Sigmoid colon (tissue), 7 donors: Measurements from ENCODE around the gene COG7. TPM values are rescaled to one million over a fixed set of nuclear protein-coding genes. Genes with fewer than 3 reads are reported as not detected.

Source experiments
- DNase-seq: peaks from one replicate; pipeline ENCODE4 v3.0.0-alpha.2; 2019
- H3K27ac ChIP-seq, 4 donors: fragments of 200-600 bp; sonication (generic); one replicate each; pipeline ENCODE4 v1.5.1; 2016 to 2019; ENCODE audit warnings: mild to moderate bottlenecking in 1 of 4
- H3K27me3 ChIP-seq, 3 donors: fragments of 200-600 bp; sonication (generic); one replicate each; pipeline ENCODE4 v1.5.1; 2019; ENCODE audit warnings: mild to moderate bottlenecking in 1 of 3
- H3K36me3 ChIP-seq, 4 donors: fragments of 200-600 bp; sonication (generic); one replicate each; pipeline ENCODE4 v1.5.1; 2016 to 2019
- H3K4me1 ChIP-seq, 4 donors: fragments of 200-600 bp; sonication (generic); one replicate each; pipeline ENCODE4 v1.5.1; 2017 to 2019
- H3K4me3 ChIP-seq, 4 donors: fragments of 200-600 bp; sonication (generic); one replicate each; pipeline ENCODE4 v1.5.1; 2017 to 2019; ENCODE audit warnings: mild to moderate bottlenecking in 2 of 4, moderate library complexity in 1 of 4
- H3K9me3 ChIP-seq, 4 donors: fragments of 200-600 bp in 3 of 4; sonication (generic) in 3 of 4; one replicate each; pipeline versions ENCODE4 v1.5.1 to v1.6.1; 2013 to 2019
- EP300 ChIP-seq, 4 donors: sonication (generic); formaldehyde crosslinking; IDR thresholded peaks; one replicate each; pipeline ENCODE4 v1.6.1; 2017; ENCODE audit warnings: antibody characterized with exemption in 4 of 4
- POLR2A ChIP-seq, 2 donors: fragments of 450-650 bp; IDR thresholded peaks; one replicate each; pipeline ENCODE4 v1.6.1; 2016; ENCODE audit warnings: antibody characterized with exemption in 2 of 2, mild to moderate bottlenecking in 2 of 2, moderate library complexity in 2 of 2
- POLR2AphosphoS5 ChIP-seq, 4 donors: sonication (generic); formaldehyde crosslinking; IDR thresholded peaks; one replicate each; pipeline ENCODE4 v1.6.1; 2017; ENCODE audit warnings: antibody characterized with exemption in 4 of 4
- WGBS, 2 donors: extraction: QIAGEN DNeasy Blood & Tissue Kit; methylation state at CpG; one replicate each; pipeline ENCODE4 v1.1.7; 2013; 5-methylcytosine and 5-hydroxymethylcytosine counted together
- intact Hi-C: fragments of 100-400 bp; cut with DNase I; formaldehyde crosslinking; loops from one replicate; pipeline ENCODE4 v1.15.1; 2023
- polyA plus RNA-seq, 3 donors: library from polyadenylated mRNA; stranded (reverse); fragments of 200-250 nt; gene quantifications; one replicate each; pipeline ENCODE4 v1.2.3, GENCODE V29; 2013
- total RNA-seq, 4 donors: library from RNA; depleted of rRNA; stranded (reverse); fragments of >200 nt; gene quantifications; one replicate each; pipeline ENCODE4 v1.1.0, GENCODE V29; 2016
- TF ChIP-seq, protein P1 (sequence below), 4 experiments: fragments of 450-650 bp in 3 of 4; fragments of 200-600 bp in 1 of 4; IDR thresholded peaks; one replicate each; pipeline ENCODE4 v1.5.1; 2016 to 2019; ENCODE audit warnings: antibody characterized with exemption in 4 of 4, mild to moderate bottlenecking in 3 of 4, moderate library complexity in 2 of 4
- donor health status: healthy with polysubstance abuse.
- donor health status: Bipolar disorder and iron deficiency.
- donor health status: healthy.

Gene COG7
- total and polyA plus RNA-seq, 7 donors, result 12.0 to 26.0 (median 17.4) TPM

DNA sequence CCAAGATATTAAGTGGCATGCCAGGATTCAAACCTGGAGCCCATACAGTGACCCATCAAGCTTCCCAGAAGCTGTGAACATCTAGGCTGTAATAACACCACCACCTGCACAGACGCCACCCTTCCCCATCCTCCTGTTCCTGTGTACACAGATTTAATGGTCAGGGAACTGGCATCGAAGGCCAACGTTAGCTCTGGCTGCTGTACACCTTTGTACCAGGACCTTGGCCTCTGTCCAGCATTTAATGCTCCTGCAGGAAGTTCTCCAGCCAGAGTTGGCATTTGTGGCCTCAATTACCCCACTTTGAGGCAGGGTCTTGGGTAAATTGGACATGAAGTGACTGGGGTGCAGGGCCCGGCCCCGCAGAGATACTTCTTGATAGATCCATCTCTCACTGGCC, 101.6 kb downstream of the COG7 start:
- Histone ChIP-seq H3K36me3 (no peaks in the 10 kb centered on the region), H3K4me3 (no peak overlapping the region), H3K27me3 (no peaks in the 10 kb centered on the region), H3K27ac (no peak overlapping the region), H3K4me1 (no peaks in the 10 kb centered on the region), H3K9me3 (no peaks in the 10 kb centered on the region)
- intact Hi-C loops, result no loop called here
- WGBS, 2 donors, result 30 to 73% methylated on average over 5 of the region's 5 CpGs
- peak; percentile 37 for DNase-seq
- TF ChIP-seq POLR2A (IDR thresholded peaks at IDR 0.05) (no peak), POLR2AphosphoS5 (IDR thresholded peaks at IDR 0.05) (no peak), EP300 (IDR thresholded peaks at IDR 0.05) (no peak)
- TF ChIP-seq, protein P1, sequence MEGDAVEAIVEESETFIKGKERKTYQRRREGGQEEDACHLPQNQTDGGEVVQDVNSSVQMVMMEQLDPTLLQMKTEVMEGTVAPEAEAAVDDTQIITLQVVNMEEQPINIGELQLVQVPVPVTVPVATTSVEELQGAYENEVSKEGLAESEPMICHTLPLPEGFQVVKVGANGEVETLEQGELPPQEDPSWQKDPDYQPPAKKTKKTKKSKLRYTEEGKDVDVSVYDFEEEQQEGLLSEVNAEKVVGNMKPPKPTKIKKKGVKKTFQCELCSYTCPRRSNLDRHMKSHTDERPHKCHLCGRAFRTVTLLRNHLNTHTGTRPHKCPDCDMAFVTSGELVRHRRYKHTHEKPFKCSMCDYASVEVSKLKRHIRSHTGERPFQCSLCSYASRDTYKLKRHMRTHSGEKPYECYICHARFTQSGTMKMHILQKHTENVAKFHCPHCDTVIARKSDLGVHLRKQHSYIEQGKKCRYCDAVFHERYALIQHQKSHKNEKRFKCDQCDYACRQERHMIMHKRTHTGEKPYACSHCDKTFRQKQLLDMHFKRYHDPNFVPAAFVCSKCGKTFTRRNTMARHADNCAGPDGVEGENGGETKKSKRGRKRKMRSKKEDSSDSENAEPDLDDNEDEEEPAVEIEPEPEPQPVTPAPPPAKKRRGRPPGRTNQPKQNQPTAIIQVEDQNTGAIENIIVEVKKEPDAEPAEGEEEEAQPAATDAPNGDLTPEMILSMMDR (IDR thresholded peaks at IDR 0.05), result no peak

DNA sequence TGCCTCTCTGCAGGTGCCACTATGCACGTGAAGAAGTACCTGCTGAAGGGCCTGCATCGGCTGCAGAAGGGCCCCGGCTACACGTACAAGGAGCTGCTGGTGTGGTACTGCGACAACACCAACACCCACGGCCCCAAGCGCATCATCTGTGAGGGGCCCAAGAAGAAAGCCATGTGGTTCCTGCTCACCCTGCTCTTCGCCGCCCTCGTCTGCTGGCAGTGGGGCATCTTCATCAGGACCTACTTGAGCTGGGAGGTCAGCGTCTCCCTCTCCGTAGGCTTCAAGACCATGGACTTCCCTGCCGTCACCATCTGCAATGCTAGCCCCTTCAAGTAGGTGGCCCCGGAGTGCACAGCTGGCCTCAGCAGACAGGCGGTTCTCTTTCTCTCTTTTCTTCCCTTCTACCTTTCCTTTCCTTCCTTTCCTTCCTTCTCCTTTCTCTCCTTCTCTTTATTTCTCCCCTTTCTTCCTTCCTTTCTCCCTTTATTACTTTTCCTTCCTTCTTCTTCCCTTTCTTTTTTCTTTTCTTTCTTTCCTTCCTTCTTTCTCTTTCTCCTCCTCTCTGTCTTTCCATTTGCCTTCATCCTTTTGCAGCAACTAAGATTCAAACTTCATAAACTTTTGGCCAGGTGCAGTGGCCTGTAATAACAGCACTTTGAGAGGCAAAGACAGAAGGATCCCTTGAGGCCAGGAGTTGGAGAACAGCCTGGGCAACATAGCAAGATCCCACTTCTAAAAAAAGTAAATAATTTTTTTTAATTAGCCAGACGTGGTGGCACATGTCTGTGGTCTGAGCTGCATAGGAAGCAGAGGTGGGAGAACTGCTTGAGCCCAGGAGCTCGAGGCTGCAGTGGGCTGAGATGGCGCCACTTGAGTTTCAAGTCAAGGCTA, 104.2 kb downstream of the COG7 start:
- Histone ChIP-seq H3K27ac (no peak overlapping the region), H3K4me1 (peaks cover 0 to 5% (median 1%) of the 10 kb centered on the region in 4 donors), H3K4me3 (no peak overlapping the region), H3K9me3 (no peaks in the 10 kb centered on the region), H3K27me3 (no peaks in the 10 kb centered on the region), H3K36me3 (no peaks in the 10 kb centered on the region)
- WGBS, 2 donors, result 74 to 87% methylated on average over 18 of the region's 18 CpGs
- TF ChIP-seq, protein P1 (IDR thresholded peaks at IDR 0.05), result no peak
- TF ChIP-seq POLR2AphosphoS5 (IDR thresholded peaks at IDR 0.05) (no peak), EP300 (IDR thresholded peaks at IDR 0.05) (no peak), POLR2A (IDR thresholded peaks at IDR 0.05) (no peak)
- peak; percentile 26 for DNase-seq
- intact Hi-C loops, result loop anchor here (10.0 kb wide), 1 partner anchor 104 kb away; no protein-coding TSS in a partner anchor

DNA sequence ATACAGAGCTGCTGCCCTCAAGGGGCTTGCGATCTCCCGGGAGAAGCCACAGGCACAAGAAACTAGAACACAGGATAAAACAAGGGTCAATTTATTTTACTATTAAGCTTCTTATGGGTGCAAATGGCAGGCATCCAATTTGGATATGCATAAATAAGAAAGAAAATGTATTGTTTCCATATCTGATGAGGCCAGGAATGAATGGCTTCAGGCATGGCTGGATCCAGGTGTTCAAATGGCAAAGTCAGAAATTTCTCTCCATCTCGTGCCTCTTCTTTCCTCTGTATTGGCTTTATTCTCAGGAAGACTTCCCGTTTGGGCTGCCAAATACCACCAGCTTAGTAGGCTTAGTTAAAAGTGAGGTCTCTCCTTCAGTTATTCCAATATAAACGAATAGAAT, 107.8 kb downstream of the COG7 start:
- Histone ChIP-seq H3K4me1 (peaks cover 0 to 19% (median 3%) of the 10 kb centered on the region in 4 donors), H3K27me3 (no peaks in the 10 kb centered on the region), H3K9me3 (no peaks in the 10 kb centered on the region), H3K27ac (no peak overlapping the region), H3K4me3 (no peak overlapping the region), H3K36me3 (no peaks in the 10 kb centered on the region)
- 88 to 89% methylated on average over 5 of the region's 5 CpGs for WGBS, 2 donors
- TF ChIP-seq EP300 (IDR thresholded peaks at IDR 0.05) (no peak), POLR2AphosphoS5 (IDR thresholded peaks at IDR 0.05) (no peak), POLR2A (IDR thresholded peaks at IDR 0.05) (no peak)
- TF ChIP-seq, protein P1 (IDR thresholded peaks at IDR 0.05), result no peak
- peak; percentile 20 for DNase-seq
- intact Hi-C loops, result loop anchor here (10.0 kb wide), 1 partner anchor 100 kb away; no protein-coding TSS in a partner anchor

DNA sequence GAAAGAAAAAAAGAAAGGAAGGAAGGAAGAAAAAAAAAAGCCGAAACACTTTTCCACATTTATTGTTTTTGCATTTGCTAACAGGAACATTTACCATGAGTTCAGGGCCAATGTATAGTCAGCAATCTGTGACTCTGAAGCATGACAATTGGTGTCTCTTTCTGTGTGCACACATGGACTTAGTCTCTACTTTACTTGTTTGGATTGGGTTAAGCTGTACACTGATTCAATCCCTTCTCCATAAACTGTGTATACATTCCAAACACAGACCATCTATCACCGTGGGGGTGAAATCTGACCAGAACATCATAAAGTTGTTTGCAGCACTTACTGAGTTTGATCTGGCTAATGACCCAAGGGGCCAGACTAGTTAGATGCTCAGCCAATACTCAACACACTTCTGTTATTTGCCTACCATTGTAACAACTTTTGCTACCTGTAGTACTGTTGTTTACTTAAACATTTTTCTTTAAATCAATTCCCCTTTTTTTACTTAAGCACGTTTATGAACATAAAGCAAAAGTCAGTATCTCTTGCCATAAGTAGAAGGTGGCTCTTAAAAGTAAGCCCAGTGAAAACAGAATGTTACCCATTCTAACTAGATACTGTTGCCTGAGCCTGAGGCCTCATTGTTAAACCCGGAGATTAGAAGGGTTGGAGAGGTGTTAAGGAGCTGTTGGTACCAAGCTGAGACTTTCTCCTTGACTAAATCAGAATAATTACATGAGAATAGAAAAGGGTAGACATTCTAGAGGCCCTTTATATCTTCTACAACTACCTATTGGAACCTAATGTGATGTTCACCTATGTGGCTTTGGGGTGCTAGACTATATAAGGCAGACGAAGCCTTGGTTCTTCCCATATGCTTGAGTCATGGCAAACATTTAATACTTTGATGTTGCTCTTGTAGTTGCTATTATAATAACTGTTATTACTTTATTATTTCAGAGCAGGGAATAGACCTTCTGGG, 109.1 kb downstream of the COG7 start:
- Histone ChIP-seq H3K27ac (peak overlapping the region in 3 of 4 donors; percentile 11 to 59 (median 14)), H3K4me3 (no peak overlapping the region), H3K27me3 (no peaks in the 10 kb centered on the region), H3K36me3 (no peaks in the 10 kb centered on the region), H3K9me3 (no peaks in the 10 kb centered on the region), H3K4me1 (peaks cover 0 to 19% (median 3%) of the 10 kb centered on the region in 4 donors)
- no peak for DNase-seq
- TF ChIP-seq POLR2A (IDR thresholded peaks at IDR 0.05) (no peak), POLR2AphosphoS5 (IDR thresholded peaks at IDR 0.05) (peak in 1 of 4 donors; percentile 33), EP300 (IDR thresholded peaks at IDR 0.05) (no peak)
- TF ChIP-seq, protein P1 (IDR thresholded peaks at IDR 0.05), result no peak
- WGBS, 2 donors, result 57 to 60% methylated on average over 5 of the region's 5 CpGs
- intact Hi-C loops, result loop anchor here (5.0 to 10.0 kb wide), 2 partner anchors 48 to 99 kb away; no protein-coding TSS in a partner anchor
